GM18517 (cell line): ENCODE measurements around the gene CACNA1E.

Experiments
- ATAC-seq: cut with Tn5 transposase; IDR thresholded peaks from one replicate; pipeline ENCODE4 v1.9.1; 2021; ENCODE audit warnings: mild to moderate bottlenecking, moderate library complexity; ENCODE audit not compliant: unreplicated experiment

Gene CACNA1E

GRCh38 chr1:181559142-181559541, 75.8 kb downstream of the CACNA1E start:
- ATAC-seq: no peak

GRCh38 chr1:181562395-181562794, 79.1 kb downstream of the CACNA1E start:
- ATAC-seq: no peak

- no peak for ATAC-seq
Measured at GRCh38 chr1:181568736-181569135, 85.4 kb downstream of the CACNA1E start.

- ATAC-seq: no peak
Measured at GRCh38 chr1:181577475-181577874, 94.2 kb downstream of the CACNA1E start.

- no peak for ATAC-seq
Measured at GRCh38 chr1:181583598-181583997, 100.3 kb downstream of the CACNA1E start.

GRCh38 chr1:181587870-181588438, 104.6 kb downstream of the CACNA1E start:
- ATAC-seq: no peak

- ATAC-seq: no peak
Measured at GRCh38 chr1:181588631-181589030, 105.3 kb downstream of the CACNA1E start.

- ATAC-seq: no peak
Measured at GRCh38 chr1:181592255-181592859, 109.0 kb downstream of the CACNA1E start.

GRCh38 chr1:181593042-181593441, 109.7 kb downstream of the CACNA1E start:
- ATAC-seq: no peak

GRCh38 chr1:181594553-181594952, 111.2 kb downstream of the CACNA1E start:
- no peak for ATAC-seq

GRCh38 chr1:181595234-181595633, 111.9 kb downstream of the CACNA1E start:
- no peak for ATAC-seq

- ATAC-seq: no peak
Measured at GRCh38 chr1:181601186-181601950, 118.1 kb downstream of the CACNA1E start.

GRCh38 chr1:181603735-181604410, 120.6 kb downstream of the CACNA1E start:
- ATAC-seq: no peak

GRCh38 chr1:181604482-181605249, 121.3 kb downstream of the CACNA1E start:
- no peak for ATAC-seq

GRCh38 chr1:181607524-181607923, 124.2 kb downstream of the CACNA1E start:
- no peak for ATAC-seq

- ATAC-seq: no peak
Measured at GRCh38 chr1:181608386-181608785, 125.1 kb downstream of the CACNA1E start.

GRCh38 chr1:181608948-181609347, 125.6 kb downstream of the CACNA1E start:
- no peak for ATAC-seq

GRCh38 chr1:181612100-181612499, 128.8 kb downstream of the CACNA1E start:
- no peak for ATAC-seq

GRCh38 chr1:181618559-181618958, 135.2 kb downstream of the CACNA1E start:
- ATAC-seq: no peak

- ATAC-seq: no peak
Measured at GRCh38 chr1:181620183-181620582, 136.9 kb downstream of the CACNA1E start.

- no peak for ATAC-seq
Measured at GRCh38 chr1:181623850-181624249, 140.5 kb downstream of the CACNA1E start.
